HG02938 (cell line): ENCODE measurements around the gene OR10G7.
"Not testable (repeated sequence)": the region's sequence is repeated elsewhere in the genome, so short reads cannot be mapped to it uniquely, and the experiment has no call there.

Experiments
- ATAC-seq: cut with Tn5 transposase; IDR thresholded peaks from one replicate; pipeline ENCODE4 v1.9.1; 2021; ENCODE audit warnings: mild to moderate bottlenecking, moderate library complexity; ENCODE audit not compliant: unreplicated experiment

Gene OR10G7

GRCh38 chr11:124043420-124043819, 2.3 kb upstream of the OR10G7 start:
- no peak for ATAC-seq

- no peak for ATAC-seq
Measured at GRCh38 chr11:124039557-124039956, 1.6 kb downstream of the OR10G7 start.

- ATAC-seq: no peak
Measured at GRCh38 chr11:124036666-124037065, 4.5 kb downstream of the OR10G7 start.

- ATAC-seq: no peak
Measured at GRCh38 chr11:124026498-124026897, 14.6 kb downstream of the OR10G7 start, which contains the start of gene OR10G8. OR10G8 (plus strand) TSS chr11:124026798; CDS start chr11:124029623, 2,825 bp downstream.

GRCh38 chr11:124015837-124016236, 25.3 kb downstream of the OR10G7 start:
- ATAC-seq: not testable (repeated sequence)

GRCh38 chr11:124012697-124013096, 28.4 kb downstream of the OR10G7 start, which contains the start of gene OR10G4:
OR10G4 (plus strand) TSS chr11:124012997; CDS start chr11:124015575, 2,578 bp downstream.
- ATAC-seq: no peak

- no peak for ATAC-seq
Measured at GRCh38 chr11:123995119-123995518, 46.0 kb downstream of the OR10G7 start, which contains the start of gene OR10G6. OR10G6 (minus strand) TSS chr11:123995161; CDS start chr11:123995161, 0 bp downstream.
